ENCODE data around the gene ATIC.

ATIC gene

GRCh38 chr2:215394102-215394805 lies 82.4 kb downstream of the ATIC start:
- H3K4me1 ChIP-seq (ENCODE audit: control insufficient read depth in 2 of 2, insufficient read depth in 2 of 2, low read length in 2 of 2), result no peaks in the 10 kb centered on the region
- H3K27me3 ChIP-seq (ENCODE audit: control insufficient read depth in 2 of 2, insufficient read depth in 2 of 2, low read length in 2 of 2), result no peaks in the 10 kb centered on the region
- H3K27ac ChIP-seq (ENCODE audit: low read depth in 2 of 2, low read length in 2 of 2), result no peak overlapping the region
- H3K9ac ChIP-seq (ENCODE audit: low read depth in 1 of 2, low read length in 2 of 2), result no peak overlapping the region
- peaks cover 0 to 4% of the 10 kb centered on the region in 2 donors for H3K36me3 ChIP-seq (ENCODE audit: control insufficient read depth in 2 of 2, insufficient read depth in 2 of 2, low read length in 2 of 2)
- no peaks in the 10 kb centered on the region for H3K9me3 ChIP-seq (ENCODE audit: control insufficient read depth in 2 of 2, low read length in 2 of 2)
- H3K4me3 ChIP-seq (ENCODE audit: low read length in 2 of 2), result no peak overlapping the region

GRCh38 chr2:215395687-215396460 lies 84.0 kb downstream of the ATIC start:
- no peaks in the 10 kb centered on the region for H3K4me1 ChIP-seq (ENCODE audit: control insufficient read depth in 2 of 2, insufficient read depth in 2 of 2, low read length in 2 of 2)
- H3K9me3 ChIP-seq (ENCODE audit: control insufficient read depth in 2 of 2, low read length in 2 of 2), result no peaks in the 10 kb centered on the region
- no peak overlapping the region for H3K4me3 ChIP-seq (ENCODE audit: low read length in 2 of 2)
- no peaks in the 10 kb centered on the region for H3K27me3 ChIP-seq (ENCODE audit: control insufficient read depth in 2 of 2, insufficient read depth in 2 of 2, low read length in 2 of 2)
- no peak overlapping the region for H3K9ac ChIP-seq (ENCODE audit: low read depth in 1 of 2, low read length in 2 of 2)
- H3K36me3 ChIP-seq (ENCODE audit: control insufficient read depth in 2 of 2, insufficient read depth in 2 of 2, low read length in 2 of 2), result peaks cover 0 to 4% of the 10 kb centered on the region in 2 donors
- no peak overlapping the region for H3K27ac ChIP-seq (ENCODE audit: low read depth in 2 of 2, low read length in 2 of 2)

GRCh38 chr2:215396595-215397313 lies 84.9 kb downstream of the ATIC start:
- Histone ChIP-seq H3K4me1 (ENCODE audit: control insufficient read depth in 2 of 2, insufficient read depth in 2 of 2, low read length in 2 of 2) (no peaks in the 10 kb centered on the region), H3K4me3 (ENCODE audit: low read length in 2 of 2) (no peak overlapping the region), H3K27me3 (ENCODE audit: control insufficient read depth in 2 of 2, insufficient read depth in 2 of 2, low read length in 2 of 2) (no peaks in the 10 kb centered on the region), H3K9ac (ENCODE audit: low read depth in 1 of 2, low read length in 2 of 2) (no peak overlapping the region), H3K9me3 (ENCODE audit: control insufficient read depth in 2 of 2, low read length in 2 of 2) (no peaks in the 10 kb centered on the region), H3K36me3 (ENCODE audit: control insufficient read depth in 2 of 2, insufficient read depth in 2 of 2, low read length in 2 of 2) (peaks cover 0 to 4% of the 10 kb centered on the region in 2 donors), H3K27ac (ENCODE audit: low read depth in 2 of 2, low read length in 2 of 2) (no peak overlapping the region)

DNA sequence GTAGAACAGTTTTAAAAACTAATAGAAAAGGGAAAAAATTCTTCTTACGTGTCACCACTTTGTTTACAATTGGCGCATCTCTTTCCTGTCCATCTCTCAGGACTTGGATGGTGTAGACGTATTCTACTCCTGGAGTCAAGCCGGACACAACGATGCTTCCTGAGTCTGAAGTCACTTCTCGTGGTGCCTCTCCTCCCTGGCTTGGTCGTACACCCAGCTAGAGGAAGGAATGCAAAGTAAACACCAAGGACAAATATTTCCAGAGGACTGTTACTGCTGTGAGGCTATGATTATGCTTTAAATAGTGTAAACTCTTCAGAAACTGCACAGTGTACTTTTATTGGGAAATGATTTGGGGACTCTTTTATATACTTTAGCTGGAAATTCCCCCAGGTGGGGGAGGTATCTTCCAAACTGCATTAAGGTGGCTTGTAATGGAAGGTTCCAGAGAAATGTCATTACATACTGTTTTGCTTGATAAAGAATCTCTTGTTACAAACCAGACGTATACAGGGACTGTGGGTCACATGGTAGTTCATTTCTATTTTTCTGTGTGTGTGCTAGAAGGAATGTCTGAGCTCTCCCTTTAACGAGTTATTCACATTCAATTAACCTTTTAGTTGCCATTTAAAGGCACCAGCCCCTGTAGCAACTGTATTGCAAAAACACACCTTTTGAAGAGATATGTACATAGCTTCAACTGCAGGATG lies 85.9 kb downstream of the ATIC start:
- no peak overlapping the region for H3K4me3 ChIP-seq (ENCODE audit: low read length in 2 of 2)
- no peak overlapping the region for H3K27ac ChIP-seq (ENCODE audit: low read depth in 2 of 2, low read length in 2 of 2)
- no peaks in the 10 kb centered on the region for H3K4me1 ChIP-seq (ENCODE audit: control insufficient read depth in 2 of 2, insufficient read depth in 2 of 2, low read length in 2 of 2)
- H3K36me3 ChIP-seq (ENCODE audit: control insufficient read depth in 2 of 2, insufficient read depth in 2 of 2, low read length in 2 of 2), result peaks cover 0 to 4% of the 10 kb centered on the region in 2 donors
- H3K9me3 ChIP-seq (ENCODE audit: control insufficient read depth in 2 of 2, low read length in 2 of 2), result no peaks in the 10 kb centered on the region
- H3K27me3 ChIP-seq (ENCODE audit: control insufficient read depth in 2 of 2, insufficient read depth in 2 of 2, low read length in 2 of 2), result no peaks in the 10 kb centered on the region
- no peak overlapping the region for H3K9ac ChIP-seq (ENCODE audit: low read depth in 1 of 2, low read length in 2 of 2)

DNA sequence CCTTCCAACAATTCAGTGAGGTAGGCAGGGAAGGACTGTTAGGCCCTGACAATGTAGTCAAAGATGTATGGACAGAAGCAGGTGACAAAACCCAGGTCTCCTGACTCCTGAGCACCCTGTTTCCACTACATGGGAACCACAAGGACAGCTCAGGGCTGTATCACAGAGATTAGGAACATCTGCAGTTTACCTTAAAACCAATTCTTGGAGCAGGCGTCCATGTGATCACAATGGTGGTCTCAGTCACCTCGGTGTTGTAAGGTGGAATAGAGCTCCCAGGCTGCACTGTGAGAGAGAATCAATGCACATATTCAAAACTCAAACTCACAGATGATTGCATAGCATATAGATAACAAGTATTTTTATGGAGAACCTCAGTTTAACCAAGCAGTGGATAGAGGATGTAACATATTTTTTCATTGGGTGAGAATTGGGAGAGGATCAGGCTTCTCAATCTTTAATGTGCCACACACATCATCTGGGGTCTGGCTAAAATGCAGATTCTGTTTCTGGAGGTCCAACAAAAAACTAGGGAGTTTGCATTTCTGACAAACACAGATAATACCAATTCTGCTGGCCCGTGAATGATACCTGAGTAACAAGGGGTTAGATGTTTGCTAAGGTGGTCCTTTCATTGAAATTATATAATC lies 87.3 kb downstream of the ATIC start:
- H3K9me3 ChIP-seq (ENCODE audit: control insufficient read depth in 2 of 2, low read length in 2 of 2), result no peaks in the 10 kb centered on the region
- no peaks in the 10 kb centered on the region for H3K4me1 ChIP-seq (ENCODE audit: control insufficient read depth in 2 of 2, insufficient read depth in 2 of 2, low read length in 2 of 2)
- peaks cover 0 to 4% of the 10 kb centered on the region in 2 donors for H3K36me3 ChIP-seq (ENCODE audit: control insufficient read depth in 2 of 2, insufficient read depth in 2 of 2, low read length in 2 of 2)
- H3K4me3 ChIP-seq (ENCODE audit: low read length in 2 of 2), result no peak overlapping the region
- H3K9ac ChIP-seq (ENCODE audit: low read depth in 1 of 2, low read length in 2 of 2), result no peak overlapping the region
- H3K27ac ChIP-seq (ENCODE audit: low read depth in 2 of 2, low read length in 2 of 2), result no peak overlapping the region
- H3K27me3 ChIP-seq (ENCODE audit: control insufficient read depth in 2 of 2, insufficient read depth in 2 of 2, low read length in 2 of 2), result no peaks in the 10 kb centered on the region
